Posterior vena cava (tissue), 2 donors: Measurements from ENCODE around the gene TPBGL. TPM values are rescaled to one million over a fixed set of nuclear protein-coding genes. Genes with fewer than 3 reads are reported as not detected.
A peak's percentile ranks its signal among the peaks of the same experiment; 100 is the strongest.
"Not testable (repeated sequence)": the region's sequence is repeated elsewhere in the genome, so short reads cannot be mapped to it uniquely, and the experiment has no call there.

Source experiments
- DNase-seq: peaks from one replicate; pipeline ENCODE4 v3.0.0-alpha.2; 2020; ENCODE audit warnings: low spot score
- intact Hi-C, 2 donors: fragments of 100-400 bp; cut with DNase I; formaldehyde crosslinking; loops; one replicate each; pipeline versions ENCODE4 v1.14.1 to v1.14.2; 2022 to 2023
- total RNA-seq, 2 donors: library from RNA; stranded (reverse); fragmentation: NEBNext Ultra II Directional; extraction: Animal tissue kit (Norgen Biotek cat#: 25700); gene quantifications; one replicate each; pipeline ENCODE4 v1.2.1, GENCODE V29; 2021
- donor health status: DM: yes; HTN: yes; CAD: no.
- donor health status: DM: yes; HTN: yes; CAD: no.

The TPBGL gene
- total RNA-seq, 2 donors from 2014 or later = 0.46 to 0.67 TPM

- peak; percentile 80 for DNase-seq
- intact Hi-C loops = no loop called here
Measured at GRCh38 chr11:75265851-75266531, 25.4 kb downstream of the TPBGL start.

- DNase-seq = peak; percentile 62
- intact Hi-C loops = no loop called here
Measured at GRCh38 chr11:75267171-75267970, 26.8 kb downstream of the TPBGL start.

- peak; percentile 76 for DNase-seq
- intact Hi-C loops = no loop called here
Measured at GRCh38 chr11:75268626-75269366, 28.2 kb downstream of the TPBGL start.

GRCh38 chr11:75269367-75269660 lies 28.7 kb downstream of the TPBGL start:
- intact Hi-C loops = no loop called here
- DNase-seq = no peak

GRCh38 chr11:75269896-75270295 lies 29.3 kb downstream of the TPBGL start:
- peak; percentile 29 for DNase-seq
- intact Hi-C loops = no loop called here

- peak; percentile 32 for DNase-seq
- intact Hi-C loops = no loop called here
Measured at GRCh38 chr11:75270896-75271418, 30.4 kb downstream of the TPBGL start.

- peak; percentile 24 for DNase-seq
Measured at GRCh38 chr11:75271730-75272129, 31.2 kb downstream of the TPBGL start.

GRCh38 chr11:75272391-75272790 lies 31.8 kb downstream of the TPBGL start:
- peak; percentile 50 for DNase-seq

More at GRCh38 chr11:75271730-75272129, 31.2 kb downstream of the TPBGL start:
- intact Hi-C loops = no loop called here

GRCh38 chr11:75272821-75273301 lies 32.3 kb downstream of the TPBGL start:
- DNase-seq = peak; percentile 77
- intact Hi-C loops = no loop called here

More at GRCh38 chr11:75272391-75272790, 31.8 kb downstream of the TPBGL start:
- intact Hi-C loops = no loop called here

- DNase-seq = peak; percentile 73
- intact Hi-C loops = no loop called here
Measured at GRCh38 chr11:75273411-75274391, 33.1 kb downstream of the TPBGL start.

- intact Hi-C loops, DNase-seq: not testable (repeated sequence)
Measured at GRCh38 chr11:75274716-75275115, 34.1 kb downstream of the TPBGL start.

- intact Hi-C loops = no loop called here
- DNase-seq = peak; percentile 87
Measured at GRCh38 chr11:75275581-75275980, 35.0 kb downstream of the TPBGL start.

GRCh38 chr11:75276186-75276585 lies 35.6 kb downstream of the TPBGL start:
- intact Hi-C loops = no loop called here
- no peak for DNase-seq

- intact Hi-C loops = no loop called here
- DNase-seq = peak; percentile 20
Measured at GRCh38 chr11:75276686-75277085, 36.1 kb downstream of the TPBGL start.

GRCh38 chr11:75277211-75277805 lies 36.7 kb downstream of the TPBGL start:
- intact Hi-C loops = no loop called here
- DNase-seq = peak; percentile 19

GRCh38 chr11:75277991-75278790 lies 37.6 kb downstream of the TPBGL start:
- intact Hi-C loops = no loop called here
- DNase-seq = peak; percentile 67

- peak; percentile 47 for DNase-seq
- intact Hi-C loops = no loop called here
Measured at GRCh38 chr11:75279273-75279672, 38.7 kb downstream of the TPBGL start.
